DOHH2 (cell line): ENCODE measurements around the gene PROX2.

Experiments
- H3F3A ChIP-seq: fragments of 200-600 bp; sonication (generic), shearing (Covaris generic); 2 replicates; pipeline ENCODE4 v1.6.0; 2016; ENCODE audit warnings: antibody characterized with exemption, mild to moderate bottlenecking; ENCODE audit not compliant: control insufficient read depth, insufficient read depth
- H3K27ac ChIP-seq: fragments of 200-600 bp; sonication (generic); 2 replicates; pipeline ENCODE4 v1.5.1; 2014; ENCODE audit warnings: low read depth, mild to moderate bottlenecking, low read length, moderate library complexity
- H3K27me3 ChIP-seq: fragments of 200-600 bp; sonication (generic); 2 replicates; pipeline ENCODE4 v1.6.1; 2014; ENCODE audit warnings: mild to moderate bottlenecking, low read length, mixed read lengths; ENCODE audit not compliant: control insufficient read depth
- H3K36me3 ChIP-seq: fragments of 200-600 bp; sonication (generic); 2 replicates; pipeline ENCODE4 v1.6.1; 2014; ENCODE audit warnings: mild to moderate bottlenecking, low read length, moderate library complexity, mixed read lengths; ENCODE audit not compliant: control insufficient read depth
- H3K4me1 ChIP-seq: fragments of 200-600 bp; sonication (generic); 2 replicates; pipeline ENCODE4 v1.6.1; 2014; ENCODE audit warnings: mild to moderate bottlenecking, low read length, mixed read lengths; ENCODE audit not compliant: control insufficient read depth
- H3K4me2 ChIP-seq: fragments of 200-600 bp; sonication (generic); 2 replicates; pipeline ENCODE4 v1.6.0; 2014; ENCODE audit warnings: mild to moderate bottlenecking, low read length, moderate library complexity
- H3K4me3 ChIP-seq: fragments of 200-600 bp; sonication (generic); 2 replicates; pipeline ENCODE4 v1.5.1; 2014; ENCODE audit warnings: mild to moderate bottlenecking, low read length, mixed read lengths
- H3K79me2 ChIP-seq: fragments of 200-600 bp; sonication (generic); 2 replicates; pipeline ENCODE4 v1.6.1; 2014; ENCODE audit warnings: mild to moderate bottlenecking, low read length, mixed read lengths; ENCODE audit not compliant: control insufficient read depth
- H3K9me2 ChIP-seq: fragments of 200-600 bp; sonication (generic); replicated peaks from 2 replicates; pipeline ENCODE4 v1.6.1; 2014; ENCODE audit warnings: mild to moderate bottlenecking, low read length, mixed read lengths; ENCODE audit not compliant: control insufficient read depth
- H3K9me3 ChIP-seq: fragments of 200-600 bp; sonication (generic); 2 replicates; pipeline ENCODE4 v1.6.1; 2014; ENCODE audit warnings: antibody characterized with exemption, low read length, mixed read lengths; ENCODE audit not compliant: control insufficient read depth, insufficient read depth
- H4K20me1 ChIP-seq: fragments of 200-600 bp; sonication (generic); 2 replicates; pipeline ENCODE4 v1.6.0; 2014; ENCODE audit warnings: low read depth, mild to moderate bottlenecking, antibody characterized with exemption, low read length, moderate library complexity; ENCODE audit not compliant: control insufficient read depth, insufficient read depth
- EZH2phosphoT487 ChIP-seq: fragments of 200-600 bp; sonication (generic); IDR thresholded peaks from 2 replicates; pipeline ENCODE4 v1.6.1; 2017; ENCODE audit warnings: borderline replicate concordance, mild to moderate bottlenecking, antibody characterized with exemption, low read length, moderate library complexity, mixed read lengths
- TF ChIP-seq, protein P1 (sequence below): fragments of 200-600 bp; sonication (generic); IDR thresholded peaks from one replicate; pipeline ENCODE4 v1.5.1; 2014; ENCODE audit warnings: antibody characterized with exemption, mild to moderate bottlenecking, low read depth, low read length; ENCODE audit not compliant: poor library complexity, severe bottlenecking

Gene PROX2

DNA sequence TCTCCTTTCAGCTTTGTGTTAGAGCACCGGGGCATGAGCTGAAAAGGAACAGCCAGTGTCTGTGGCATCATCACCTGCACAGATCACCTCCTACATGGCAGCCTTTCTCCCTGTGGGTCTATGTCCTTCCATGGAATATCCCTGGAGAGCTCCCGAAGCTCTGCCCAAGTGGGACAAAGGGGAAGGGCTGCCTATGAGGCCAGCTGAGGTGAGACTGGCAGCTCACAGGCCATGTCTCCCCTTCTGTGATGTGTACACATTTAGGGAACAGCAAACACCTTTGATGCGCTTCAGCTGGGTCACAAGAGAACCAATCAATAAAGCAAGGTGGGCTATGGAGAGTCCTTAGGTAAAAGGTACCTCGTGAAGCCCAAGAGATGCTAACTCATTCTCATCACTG lies 4.1 kb downstream of the PROX2 start:
- H3F3A ChIP-seq: no peaks in the 10 kb centered on the region
- H3K9me2 ChIP-seq: no peaks in the 10 kb centered on the region
- peaks cover 24% of the 10 kb centered on the region for H3K27me3 ChIP-seq
- no peaks in the 10 kb centered on the region for H3K36me3 ChIP-seq
- H3K4me1 ChIP-seq: peaks cover 14% of the 10 kb centered on the region
- no peaks in the 10 kb centered on the region for H4K20me1 ChIP-seq
- TF ChIP-seq, protein P1, sequence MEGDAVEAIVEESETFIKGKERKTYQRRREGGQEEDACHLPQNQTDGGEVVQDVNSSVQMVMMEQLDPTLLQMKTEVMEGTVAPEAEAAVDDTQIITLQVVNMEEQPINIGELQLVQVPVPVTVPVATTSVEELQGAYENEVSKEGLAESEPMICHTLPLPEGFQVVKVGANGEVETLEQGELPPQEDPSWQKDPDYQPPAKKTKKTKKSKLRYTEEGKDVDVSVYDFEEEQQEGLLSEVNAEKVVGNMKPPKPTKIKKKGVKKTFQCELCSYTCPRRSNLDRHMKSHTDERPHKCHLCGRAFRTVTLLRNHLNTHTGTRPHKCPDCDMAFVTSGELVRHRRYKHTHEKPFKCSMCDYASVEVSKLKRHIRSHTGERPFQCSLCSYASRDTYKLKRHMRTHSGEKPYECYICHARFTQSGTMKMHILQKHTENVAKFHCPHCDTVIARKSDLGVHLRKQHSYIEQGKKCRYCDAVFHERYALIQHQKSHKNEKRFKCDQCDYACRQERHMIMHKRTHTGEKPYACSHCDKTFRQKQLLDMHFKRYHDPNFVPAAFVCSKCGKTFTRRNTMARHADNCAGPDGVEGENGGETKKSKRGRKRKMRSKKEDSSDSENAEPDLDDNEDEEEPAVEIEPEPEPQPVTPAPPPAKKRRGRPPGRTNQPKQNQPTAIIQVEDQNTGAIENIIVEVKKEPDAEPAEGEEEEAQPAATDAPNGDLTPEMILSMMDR: no peak
- no peak for TF ChIP-seq EZH2phosphoT487
- no peak overlapping the region for H3K4me2 ChIP-seq
- no peaks in the 10 kb centered on the region for H3K9me3 ChIP-seq
- H3K27ac ChIP-seq: no peak overlapping the region
- H3K79me2 ChIP-seq: no peaks in the 10 kb centered on the region
- no peak overlapping the region for H3K4me3 ChIP-seq

DNA sequence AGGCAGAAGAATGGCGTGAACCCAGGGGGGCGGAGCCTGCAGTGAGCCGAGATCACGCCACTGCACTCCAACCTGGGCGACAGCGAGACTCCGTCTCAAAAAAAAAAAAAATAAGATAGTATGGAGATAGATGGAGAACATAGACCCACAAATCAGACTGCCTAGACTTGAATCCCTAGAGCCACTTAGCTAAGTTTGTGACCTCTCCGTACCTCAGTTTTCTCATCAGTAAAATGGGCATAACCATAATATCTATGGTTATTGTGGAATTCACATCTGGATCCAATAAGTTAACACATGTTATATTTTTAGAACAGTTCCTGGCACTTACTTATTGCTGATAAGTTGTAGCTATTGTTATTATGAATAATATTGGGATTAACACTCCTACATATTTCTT lies 7.2 kb downstream of the PROX2 start:
- no peaks in the 10 kb centered on the region for H3K9me2 ChIP-seq
- peaks cover 31% of the 10 kb centered on the region for H3K27me3 ChIP-seq
- no peaks in the 10 kb centered on the region for H3K36me3 ChIP-seq
- no peaks in the 10 kb centered on the region for H3K79me2 ChIP-seq
- no peaks in the 10 kb centered on the region for H3K9me3 ChIP-seq
- H3K4me2 ChIP-seq: no peak overlapping the region
- H4K20me1 ChIP-seq: no peaks in the 10 kb centered on the region
- H3K27ac ChIP-seq: no peak overlapping the region
- no peak overlapping the region for H3K4me3 ChIP-seq
- H3K4me1 ChIP-seq: no peaks in the 10 kb centered on the region
- TF ChIP-seq, protein P1: no peak
- no peak for TF ChIP-seq EZH2phosphoT487
- no peaks in the 10 kb centered on the region for H3F3A ChIP-seq

DNA sequence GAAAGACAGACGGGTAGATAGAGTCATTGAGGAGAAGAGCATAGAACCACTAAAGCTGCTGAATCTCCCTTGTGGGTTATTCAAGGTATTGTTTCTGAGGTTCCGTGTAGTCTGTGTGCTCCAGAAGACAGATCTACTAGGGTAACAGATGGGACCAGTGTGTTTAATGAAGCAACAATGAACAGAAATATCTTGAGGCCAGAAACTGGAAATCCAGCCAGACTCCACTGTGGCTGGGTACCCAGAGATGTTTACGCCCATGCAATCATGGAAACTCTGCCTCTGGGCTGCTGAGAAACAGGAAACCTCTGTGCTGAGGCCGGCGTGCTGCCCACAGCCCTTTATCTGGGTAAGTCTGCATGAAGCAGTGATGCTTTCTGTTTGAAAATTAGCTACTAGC lies 8.3 kb downstream of the PROX2 start:
- H3K27ac ChIP-seq: no peak overlapping the region
- H3K4me3 ChIP-seq: no peak overlapping the region
- H3K36me3 ChIP-seq: no peaks in the 10 kb centered on the region

More for the DNA sequence above, 8.3 kb downstream of the PROX2 start:
- H3K9me3 ChIP-seq: no peaks in the 10 kb centered on the region
- H3F3A ChIP-seq: no peaks in the 10 kb centered on the region
- H4K20me1 ChIP-seq: no peaks in the 10 kb centered on the region
- peaks cover 31% of the 10 kb centered on the region for H3K27me3 ChIP-seq
- no peaks in the 10 kb centered on the region for H3K79me2 ChIP-seq
- H3K4me2 ChIP-seq: no peak overlapping the region
- TF ChIP-seq, protein P1: no peak
- TF ChIP-seq EZH2phosphoT487: no peak
- H3K4me1 ChIP-seq: no peaks in the 10 kb centered on the region
- H3K9me2 ChIP-seq: no peaks in the 10 kb centered on the region
